ENCODE data around the gene ZBP1.

DNA sequence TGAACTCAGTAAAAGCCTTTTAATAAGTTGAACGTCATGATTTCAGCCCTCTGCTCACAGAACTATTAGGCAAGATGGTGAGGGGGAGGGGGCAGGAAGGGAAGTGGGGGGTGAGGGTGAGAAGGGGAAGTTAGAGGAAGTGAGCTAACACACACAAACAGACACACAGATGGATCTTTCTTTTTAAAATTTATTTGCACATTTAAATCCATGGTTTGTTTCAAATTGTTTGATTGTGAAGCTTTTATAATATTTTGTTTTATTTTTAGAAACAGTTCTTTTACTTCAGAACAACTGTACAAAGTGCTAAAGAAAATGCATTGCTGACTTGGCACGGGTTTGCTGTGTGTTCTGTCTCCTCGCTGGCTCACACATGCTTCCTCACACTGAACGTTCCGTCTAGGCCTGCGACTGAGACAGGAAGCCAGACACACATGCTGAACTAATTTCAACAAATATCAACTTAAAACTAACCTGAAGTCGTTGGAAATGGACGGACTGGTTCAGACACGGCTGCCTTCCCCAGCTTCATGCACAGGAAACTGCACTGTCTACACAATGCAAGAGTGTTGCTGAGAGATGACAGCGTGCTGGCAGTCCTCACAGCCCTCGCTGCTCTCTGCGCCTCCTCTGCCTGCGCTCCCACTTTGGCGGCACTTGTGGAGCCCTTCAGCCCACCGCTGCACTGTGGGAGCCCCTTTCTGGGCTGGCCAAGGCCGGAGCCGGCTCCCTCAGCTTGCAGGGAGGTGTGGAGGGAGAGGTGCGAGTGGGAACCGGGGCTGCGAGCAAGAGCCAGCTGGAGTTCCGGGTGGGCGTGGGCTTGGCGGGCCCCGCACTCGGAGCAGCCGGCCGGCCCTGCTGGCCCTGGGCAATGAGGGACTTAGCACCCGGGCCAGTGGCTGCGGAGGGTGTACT, 8.1 kb upstream of the ZBP1 start:
- TF ChIP-seq, protein P1, sequence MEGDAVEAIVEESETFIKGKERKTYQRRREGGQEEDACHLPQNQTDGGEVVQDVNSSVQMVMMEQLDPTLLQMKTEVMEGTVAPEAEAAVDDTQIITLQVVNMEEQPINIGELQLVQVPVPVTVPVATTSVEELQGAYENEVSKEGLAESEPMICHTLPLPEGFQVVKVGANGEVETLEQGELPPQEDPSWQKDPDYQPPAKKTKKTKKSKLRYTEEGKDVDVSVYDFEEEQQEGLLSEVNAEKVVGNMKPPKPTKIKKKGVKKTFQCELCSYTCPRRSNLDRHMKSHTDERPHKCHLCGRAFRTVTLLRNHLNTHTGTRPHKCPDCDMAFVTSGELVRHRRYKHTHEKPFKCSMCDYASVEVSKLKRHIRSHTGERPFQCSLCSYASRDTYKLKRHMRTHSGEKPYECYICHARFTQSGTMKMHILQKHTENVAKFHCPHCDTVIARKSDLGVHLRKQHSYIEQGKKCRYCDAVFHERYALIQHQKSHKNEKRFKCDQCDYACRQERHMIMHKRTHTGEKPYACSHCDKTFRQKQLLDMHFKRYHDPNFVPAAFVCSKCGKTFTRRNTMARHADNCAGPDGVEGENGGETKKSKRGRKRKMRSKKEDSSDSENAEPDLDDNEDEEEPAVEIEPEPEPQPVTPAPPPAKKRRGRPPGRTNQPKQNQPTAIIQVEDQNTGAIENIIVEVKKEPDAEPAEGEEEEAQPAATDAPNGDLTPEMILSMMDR (IDR thresholded peaks at IDR 0.05), result no peak
- no peak for TF ChIP-seq ZFX (IDR thresholded peaks at IDR 0.05; ENCODE audit: borderline replicate concordance)

Measured in 22Rv1 (cell line).